ENCODE data around the gene ZDHHC12.
A peak's percentile ranks its signal among the peaks of the same experiment; 100 is the strongest.

ZDHHC12 gene

GRCh38 chr9:128685636-128686489 is 38.1 kb downstream of the ZDHHC12 start:
- no peak for DNase-seq

- peak; percentile 76 for DNase-seq
Observed at GRCh38 chr9:128684325-128685199, 39.4 kb downstream of the ZDHHC12 start.

GRCh38 chr9:128684065-128684324 is 39.9 kb downstream of the ZDHHC12 start:
- no peak for DNase-seq

DNA sequence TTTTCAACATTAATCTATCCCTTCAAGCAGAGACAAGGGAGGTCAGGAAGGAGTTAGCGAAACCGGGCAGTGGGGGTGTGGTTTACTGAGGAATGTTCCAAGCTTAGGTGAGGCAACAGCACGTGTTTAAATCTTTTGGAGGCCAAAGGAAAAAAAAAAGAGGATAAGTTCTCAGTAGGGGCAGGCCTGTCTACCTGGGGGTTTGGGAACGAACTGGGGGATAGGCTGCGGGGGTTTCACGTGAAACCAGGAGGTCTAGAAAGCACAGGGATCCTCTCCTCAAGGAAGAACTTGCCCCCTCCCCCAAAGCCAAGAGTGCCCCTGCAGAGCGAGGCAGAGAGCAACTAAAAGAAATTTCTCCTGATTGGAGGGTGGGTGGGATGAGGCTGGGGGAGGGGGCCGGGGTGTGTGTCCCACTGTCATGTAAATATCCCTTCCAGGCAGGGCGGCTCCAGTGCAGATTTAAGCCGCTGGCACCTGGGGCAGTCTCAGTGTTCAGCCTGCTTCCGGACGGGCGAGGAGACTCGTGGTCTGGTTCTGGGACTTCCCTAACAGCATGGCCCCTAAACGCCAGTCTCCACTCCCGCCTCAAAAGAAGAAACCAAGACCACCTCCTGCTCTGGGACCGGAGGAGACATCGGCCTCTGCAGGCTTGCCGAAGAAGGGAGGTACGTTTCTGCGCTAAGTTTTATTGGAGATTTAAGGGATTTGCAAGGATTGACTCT is 40.4 kb downstream of the ZDHHC12 start:
- peak; percentile 43 for DNase-seq

DNA sequence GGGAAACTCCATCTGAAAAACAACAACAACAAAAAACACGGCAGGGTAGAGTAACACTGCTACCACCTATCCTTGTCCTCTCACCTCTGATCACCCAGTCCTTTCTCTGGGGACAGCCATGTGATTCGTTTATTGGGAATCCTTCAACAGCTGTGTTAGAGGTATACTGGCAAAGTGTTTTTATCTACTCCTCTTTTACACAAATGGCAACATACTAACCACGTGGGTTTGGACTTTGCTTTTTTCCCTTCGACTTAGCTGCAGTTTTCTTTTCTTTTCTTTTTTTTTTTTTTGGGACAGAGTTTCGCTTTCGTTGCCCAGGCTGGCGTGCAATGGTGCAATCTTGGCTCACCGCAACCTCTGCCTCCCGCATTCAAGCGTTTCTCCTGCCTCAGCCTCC is 46.1 kb downstream of the ZDHHC12 start:
- no peak for DNase-seq

GRCh38 chr9:128675382-128675781 is 48.5 kb downstream of the ZDHHC12 start:
- no peak for DNase-seq

All from activated CD4-positive, CD25-positive, alpha-beta regulatory T cell treated with anti-CD3 and anti-CD28 coated beads, Interleukin-2, amount 50 U/mL, for 72 hours (primary cell).